SK-N-MC (cell line): Measurements from ENCODE around the gene ORAI1.

Experiments
- EZH2 ChIP-seq: fragments of 200-600 bp; sonication (generic); IDR thresholded peaks from one replicate; pipeline ENCODE4 v1.6.1; 2017; ENCODE audit warnings: antibody characterized with exemption
- FOXP2 ChIP-seq: optimal IDR thresholded peaks from 2 replicates; pipeline ENCODE3; 2011; ENCODE audit warnings: mild to moderate bottlenecking, moderate library complexity; ENCODE audit not compliant: insufficient read depth; ENCODE audit errors: extremely low read length, control extremely low read depth
- POLR2AphosphoS5 ChIP-seq: IDR thresholded peaks from 2 replicates; pipeline ENCODE4 v1.6.1; 2012; ENCODE audit warnings: mild to moderate bottlenecking, low read depth, low read length, borderline replicate concordance

DNA sequence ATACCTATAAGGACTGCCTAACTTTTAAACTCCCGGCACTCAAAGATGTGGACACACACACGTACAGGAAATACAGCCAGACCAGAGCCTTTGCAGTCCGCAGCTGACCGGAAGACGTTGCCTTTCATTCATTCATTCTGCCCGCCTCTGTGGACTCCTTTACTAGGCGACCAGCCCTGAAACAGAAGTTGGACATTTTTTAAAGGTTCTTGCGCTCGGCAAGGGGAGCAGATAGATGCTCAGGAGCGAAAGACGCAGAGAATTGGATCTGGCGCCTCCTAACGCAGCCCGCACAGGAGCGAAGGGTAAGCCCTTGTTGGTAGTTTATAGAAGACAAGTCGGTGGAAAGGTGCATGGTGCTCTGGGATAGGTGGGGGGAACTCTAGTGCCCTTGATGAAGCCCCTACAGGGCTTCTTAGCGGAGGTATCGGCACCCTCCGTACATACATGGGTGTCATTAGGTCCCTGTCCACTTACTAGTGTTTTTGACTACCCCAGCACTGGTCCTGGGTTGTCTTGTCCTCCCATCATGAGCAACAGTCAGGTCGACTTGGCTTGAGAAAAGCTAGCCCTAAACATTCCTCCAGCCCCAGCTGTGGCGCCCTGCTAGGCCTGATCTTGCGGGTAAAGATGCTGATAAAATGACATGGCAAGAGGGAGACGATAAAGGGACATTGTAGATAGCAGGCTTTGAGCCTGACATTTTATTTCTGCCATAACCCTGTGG is 45.2 kb upstream of the ORAI1 start, which contains the start of gene KDM2B:
- TF ChIP-seq POLR2AphosphoS5 = no peak
- TF ChIP-seq EZH2 = no peak
- TF ChIP-seq FOXP2 = no peak
